Measurements from ENCODE around the gene PIK3AP1. TPM values are rescaled to one million over a fixed set of nuclear protein-coding genes. Genes with fewer than 3 reads are reported as not detected.

PIK3AP1 gene
- polyA plus RNA-seq, 1 experiment: 0.04 TPM

DNA sequence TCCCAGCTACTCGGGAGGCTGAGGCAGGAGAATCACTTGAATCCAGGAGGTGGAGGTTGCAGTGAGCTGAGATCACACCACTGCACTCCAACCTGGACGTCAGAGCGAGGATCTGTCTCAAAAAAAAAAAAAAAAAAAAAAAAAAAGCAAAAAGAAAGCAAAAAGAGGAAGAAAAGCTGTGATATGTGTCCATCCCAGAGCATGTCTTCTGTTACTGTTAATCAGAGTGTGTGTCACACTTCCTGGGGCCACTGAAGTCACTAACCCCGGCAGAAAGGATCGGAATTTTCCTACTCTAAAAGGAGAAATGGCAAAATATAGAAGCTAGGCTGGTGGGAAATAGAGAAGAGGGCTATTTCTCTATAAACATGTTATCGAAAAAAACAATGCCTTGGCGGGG, 11.9 kb downstream of the PIK3AP1 start:
- ChIA-PET CTCF (no interaction called here), POLR2A (no interaction called here)
- TF ChIP-seq, protein P1, sequence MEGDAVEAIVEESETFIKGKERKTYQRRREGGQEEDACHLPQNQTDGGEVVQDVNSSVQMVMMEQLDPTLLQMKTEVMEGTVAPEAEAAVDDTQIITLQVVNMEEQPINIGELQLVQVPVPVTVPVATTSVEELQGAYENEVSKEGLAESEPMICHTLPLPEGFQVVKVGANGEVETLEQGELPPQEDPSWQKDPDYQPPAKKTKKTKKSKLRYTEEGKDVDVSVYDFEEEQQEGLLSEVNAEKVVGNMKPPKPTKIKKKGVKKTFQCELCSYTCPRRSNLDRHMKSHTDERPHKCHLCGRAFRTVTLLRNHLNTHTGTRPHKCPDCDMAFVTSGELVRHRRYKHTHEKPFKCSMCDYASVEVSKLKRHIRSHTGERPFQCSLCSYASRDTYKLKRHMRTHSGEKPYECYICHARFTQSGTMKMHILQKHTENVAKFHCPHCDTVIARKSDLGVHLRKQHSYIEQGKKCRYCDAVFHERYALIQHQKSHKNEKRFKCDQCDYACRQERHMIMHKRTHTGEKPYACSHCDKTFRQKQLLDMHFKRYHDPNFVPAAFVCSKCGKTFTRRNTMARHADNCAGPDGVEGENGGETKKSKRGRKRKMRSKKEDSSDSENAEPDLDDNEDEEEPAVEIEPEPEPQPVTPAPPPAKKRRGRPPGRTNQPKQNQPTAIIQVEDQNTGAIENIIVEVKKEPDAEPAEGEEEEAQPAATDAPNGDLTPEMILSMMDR (IDR thresholded peaks at IDR 0.05; ENCODE audit: insufficient read depth, low read depth, low read length): no peak
- H3K36me3 ChIP-seq (ENCODE audit: control insufficient read depth, insufficient read depth, low read length): no peaks in the 10 kb centered on the region
- H3K4me3 ChIP-seq (ENCODE audit: low read depth, low read length): no peak overlapping the region
- peaks cover 2% of the 10 kb centered on the region; the same call in 1 of the 2 replicates for H3K27me3 ChIP-seq (ENCODE audit: control insufficient read depth, insufficient read depth, low read length)
- no peak for DNase-seq (ENCODE audit: low read depth)

DNA sequence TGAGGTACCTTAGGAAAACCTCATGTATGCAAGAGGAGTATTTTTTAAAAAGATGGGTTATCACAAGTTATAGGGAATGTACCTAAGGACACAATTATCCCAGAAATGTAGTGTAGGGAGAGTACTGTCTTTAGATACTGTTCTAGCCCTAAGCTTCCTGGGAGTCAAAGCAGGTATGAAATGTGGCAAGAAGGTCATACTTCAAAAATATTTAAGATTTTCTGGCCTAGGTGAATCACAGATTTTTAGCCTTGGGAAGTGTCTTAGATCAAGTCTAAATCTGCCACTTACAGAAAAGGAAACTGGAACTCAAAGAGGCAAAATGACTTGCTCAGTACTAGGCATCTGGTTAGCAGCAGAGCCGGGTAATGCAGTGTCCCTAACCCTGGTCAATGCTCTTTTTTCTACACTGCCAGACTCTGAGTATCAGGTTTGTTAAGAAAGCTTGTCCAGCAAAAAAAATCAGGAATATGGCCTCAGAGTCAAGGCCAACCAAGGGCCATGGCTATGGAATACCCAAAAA, 13.9 kb downstream of the PIK3AP1 start:
- POLR2A ChIA-PET: no interaction called here
- Histone ChIP-seq H3K27me3 (ENCODE audit: control insufficient read depth, insufficient read depth, low read length) (peaks cover 2% of the 10 kb centered on the region; the same call in 1 of the 2 replicates), H3K4me3 (ENCODE audit: low read depth, low read length) (no peak overlapping the region), H3K36me3 (ENCODE audit: control insufficient read depth, insufficient read depth, low read length) (no peaks in the 10 kb centered on the region)
- TF ChIP-seq, protein P1 (IDR thresholded peaks at IDR 0.05; ENCODE audit: insufficient read depth, low read depth, low read length): no peak
- DNase-seq (ENCODE audit: low read depth): no peak
- CTCF ChIA-PET: no interaction called here

DNA sequence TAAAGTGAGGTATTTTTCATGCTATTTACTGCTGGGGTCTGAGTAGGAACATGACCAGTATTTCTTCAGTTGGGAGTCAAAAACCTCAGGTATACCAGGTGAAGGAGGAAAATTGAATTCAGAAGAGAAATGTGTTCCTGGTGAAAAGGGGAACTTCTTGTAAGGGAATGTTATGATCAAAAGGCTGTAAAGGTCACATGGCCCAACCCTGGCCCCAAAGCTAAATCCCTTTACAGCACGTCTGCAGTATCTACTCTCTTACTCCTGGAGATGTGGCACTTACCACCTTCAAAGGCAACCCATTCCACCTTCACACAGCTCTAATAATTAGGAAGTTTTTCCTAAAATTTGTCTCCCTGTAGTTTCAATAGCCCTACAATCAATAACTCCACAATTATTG, 15.2 kb downstream of the PIK3AP1 start:
- ChIA-PET POLR2A (no interaction called here), CTCF (no interaction called here)
- peaks cover 7% of the 10 kb centered on the region; the same call in 1 of the 2 replicates for H3K27me3 ChIP-seq (ENCODE audit: control insufficient read depth, insufficient read depth, low read length)
- no peak for DNase-seq (ENCODE audit: low read depth)
- no peaks in the 10 kb centered on the region for H3K36me3 ChIP-seq (ENCODE audit: control insufficient read depth, insufficient read depth, low read length)
- H3K4me3 ChIP-seq (ENCODE audit: low read depth, low read length): no peak overlapping the region
- TF ChIP-seq, protein P1 (IDR thresholded peaks at IDR 0.05; ENCODE audit: insufficient read depth, low read depth, low read length): no peak

DNA sequence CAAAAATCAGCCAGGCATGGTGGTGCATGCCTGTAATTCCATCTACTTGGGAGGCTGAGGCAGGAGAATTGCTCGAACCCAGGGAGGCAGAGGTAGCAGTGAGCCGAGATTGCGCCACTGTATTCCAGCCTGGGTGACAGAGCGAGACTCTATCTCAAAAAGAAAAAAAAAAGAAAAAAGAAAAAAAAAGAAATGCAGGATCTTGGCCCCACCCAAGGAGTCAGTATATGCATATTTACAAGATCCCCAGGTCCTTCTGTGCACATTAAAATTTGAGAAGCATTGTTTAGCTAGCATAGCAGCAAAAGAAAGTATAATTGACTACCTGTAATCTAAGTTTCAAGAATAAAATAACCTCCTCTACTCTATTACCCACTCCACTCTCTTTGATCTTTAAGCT, 15.8 kb downstream of the PIK3AP1 start:
- Histone ChIP-seq H3K36me3 (ENCODE audit: control insufficient read depth, insufficient read depth, low read length) (no peaks in the 10 kb centered on the region), H3K4me3 (ENCODE audit: low read depth, low read length) (no peak overlapping the region), H3K27me3 (ENCODE audit: control insufficient read depth, insufficient read depth, low read length) (peaks cover 6% of the 10 kb centered on the region; the same call in 1 of the 2 replicates)
- POLR2A ChIA-PET: no interaction called here
- no peak for DNase-seq (ENCODE audit: low read depth)
- TF ChIP-seq, protein P1 (IDR thresholded peaks at IDR 0.05; ENCODE audit: insufficient read depth, low read depth, low read length): no peak
- CTCF ChIA-PET: no interaction called here

DNA sequence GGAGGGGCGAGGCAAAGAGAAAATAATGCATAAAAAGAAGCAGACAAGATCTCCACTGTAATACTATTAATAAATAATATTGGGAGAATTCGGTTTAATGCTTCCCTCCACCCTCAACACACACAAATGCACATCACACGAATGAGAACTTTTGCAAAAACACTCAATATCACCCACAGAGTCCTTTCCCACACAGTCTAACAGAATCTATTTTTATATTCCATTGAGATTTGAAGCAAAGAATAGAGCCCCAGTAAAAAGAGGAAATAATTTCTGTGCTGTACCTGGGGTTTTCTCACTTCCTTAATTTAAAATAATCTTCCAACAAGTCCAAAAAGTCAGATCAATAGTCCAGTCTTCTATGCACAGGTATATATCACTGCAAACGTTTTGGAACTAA, 17.0 kb downstream of the PIK3AP1 start:
- POLR2A ChIA-PET: no interaction called here
- Histone ChIP-seq H3K27me3 (ENCODE audit: control insufficient read depth, insufficient read depth, low read length) (peaks cover 6% of the 10 kb centered on the region; the same call in 1 of the 2 replicates), H3K4me3 (ENCODE audit: low read depth, low read length) (no peak overlapping the region), H3K36me3 (ENCODE audit: control insufficient read depth, insufficient read depth, low read length) (no peaks in the 10 kb centered on the region)
- DNase-seq (ENCODE audit: low read depth): no peak
- TF ChIP-seq, protein P1 (IDR thresholded peaks at IDR 0.05; ENCODE audit: insufficient read depth, low read depth, low read length): no peak
- CTCF ChIA-PET: no interaction called here
